ENCODE results near the gene FHIT. TPM values are rescaled to one million over a fixed set of nuclear protein-coding genes. Genes with fewer than 3 reads are reported as not detected.

FHIT gene
- total and polyA plus RNA-seq, 2 donors from 2014 or later: 20.2 to 61.2 TPM

DNA sequence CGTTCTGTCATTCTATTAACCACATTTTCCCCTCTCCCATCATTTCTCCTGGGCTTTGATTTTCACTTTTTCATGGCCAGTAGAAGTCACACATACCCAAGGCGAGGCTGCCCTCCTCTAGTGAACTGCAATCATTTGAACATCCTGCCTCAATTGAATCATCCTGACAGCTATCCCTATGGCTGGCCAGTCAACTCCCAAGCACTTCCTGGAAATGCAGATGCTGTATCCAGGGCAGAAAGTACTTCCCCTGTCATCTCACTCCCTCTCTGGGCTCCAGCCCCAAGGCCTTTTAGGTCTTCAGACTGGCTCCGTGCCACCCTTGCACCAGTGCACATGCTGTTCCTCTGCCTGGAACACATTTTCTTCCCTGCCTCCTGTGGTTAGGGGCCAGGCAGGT lies 1463.1 kb downstream of the FHIT start:
- Histone ChIP-seq H3K9ac (ENCODE audit: low read length in 3 of 3) (no peak overlapping the region), H3K4me1 (ENCODE audit: control insufficient read depth in 2 of 3, insufficient read depth in 2 of 3, low read depth in 1 of 3, low read length in 3 of 3) (no peaks in the 10 kb centered on the region), H3K27me3 (ENCODE audit: control insufficient read depth, insufficient read depth, low read length) (no peaks in the 10 kb centered on the region), H3K4me3 (ENCODE audit: low read length in 3 of 3) (no peak overlapping the region), H3K27ac (ENCODE audit: low read depth in 2 of 2, low read length in 2 of 2) (no peak overlapping the region), H3K36me3 (ENCODE audit: control insufficient read depth in 2 of 3, insufficient read depth in 3 of 3, low read length in 3 of 3) (no peaks in the 10 kb centered on the region), H3K9me3 (ENCODE audit: control insufficient read depth in 2 of 3, insufficient read depth in 1 of 3, low read length in 3 of 3) (no peaks in the 10 kb centered on the region)
- TF ChIP-seq, protein P1, sequence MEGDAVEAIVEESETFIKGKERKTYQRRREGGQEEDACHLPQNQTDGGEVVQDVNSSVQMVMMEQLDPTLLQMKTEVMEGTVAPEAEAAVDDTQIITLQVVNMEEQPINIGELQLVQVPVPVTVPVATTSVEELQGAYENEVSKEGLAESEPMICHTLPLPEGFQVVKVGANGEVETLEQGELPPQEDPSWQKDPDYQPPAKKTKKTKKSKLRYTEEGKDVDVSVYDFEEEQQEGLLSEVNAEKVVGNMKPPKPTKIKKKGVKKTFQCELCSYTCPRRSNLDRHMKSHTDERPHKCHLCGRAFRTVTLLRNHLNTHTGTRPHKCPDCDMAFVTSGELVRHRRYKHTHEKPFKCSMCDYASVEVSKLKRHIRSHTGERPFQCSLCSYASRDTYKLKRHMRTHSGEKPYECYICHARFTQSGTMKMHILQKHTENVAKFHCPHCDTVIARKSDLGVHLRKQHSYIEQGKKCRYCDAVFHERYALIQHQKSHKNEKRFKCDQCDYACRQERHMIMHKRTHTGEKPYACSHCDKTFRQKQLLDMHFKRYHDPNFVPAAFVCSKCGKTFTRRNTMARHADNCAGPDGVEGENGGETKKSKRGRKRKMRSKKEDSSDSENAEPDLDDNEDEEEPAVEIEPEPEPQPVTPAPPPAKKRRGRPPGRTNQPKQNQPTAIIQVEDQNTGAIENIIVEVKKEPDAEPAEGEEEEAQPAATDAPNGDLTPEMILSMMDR (IDR thresholded peaks at IDR 0.05; ENCODE audit: borderline replicate concordance, extremely low read depth, insufficient read depth): no peak
- FAIRE-seq (no peak), DNase-seq (no peak)
- intact Hi-C loops (cut with DNase I): no loop called here

GRCh38 chr3:59786374-59786773 lies 1464.9 kb downstream of the FHIT start:
- H3K27me3 ChIP-seq (ENCODE audit: control insufficient read depth, insufficient read depth, low read length): no peaks in the 10 kb centered on the region
- H3K27ac ChIP-seq (ENCODE audit: low read depth in 2 of 2, low read length in 2 of 2): no peak overlapping the region
- TF ChIP-seq, protein P1 (IDR thresholded peaks at IDR 0.05; ENCODE audit: borderline replicate concordance, extremely low read depth, insufficient read depth): no peak
- intact Hi-C loops (cut with DNase I): no loop called here
- no peaks in the 10 kb centered on the region for H3K9me3 ChIP-seq (ENCODE audit: control insufficient read depth in 2 of 3, insufficient read depth in 1 of 3, low read length in 3 of 3)
- no peak overlapping the region for H3K9ac ChIP-seq (ENCODE audit: low read length in 3 of 3)
- no peak overlapping the region for H3K4me3 ChIP-seq (ENCODE audit: low read length in 3 of 3)
- H3K4me1 ChIP-seq (ENCODE audit: control insufficient read depth in 2 of 3, insufficient read depth in 2 of 3, low read depth in 1 of 3, low read length in 3 of 3): no peaks in the 10 kb centered on the region
- DNase-seq (no peak), FAIRE-seq (no peak)
- H3K36me3 ChIP-seq (ENCODE audit: control insufficient read depth in 2 of 3, insufficient read depth in 3 of 3, low read length in 3 of 3): no peaks in the 10 kb centered on the region

GRCh38 chr3:59784164-59784563 lies 1467.1 kb downstream of the FHIT start:
- FAIRE-seq (no peak), DNase-seq (no peak)
- intact Hi-C loops (cut with DNase I): no loop called here
- H3K4me3 ChIP-seq (ENCODE audit: low read length in 3 of 3): no peak overlapping the region
- H3K9ac ChIP-seq (ENCODE audit: low read length in 3 of 3): no peak overlapping the region
- no peaks in the 10 kb centered on the region for H3K36me3 ChIP-seq (ENCODE audit: control insufficient read depth in 2 of 3, insufficient read depth in 3 of 3, low read length in 3 of 3)
- H3K27ac ChIP-seq (ENCODE audit: low read depth in 2 of 2, low read length in 2 of 2): no peak overlapping the region
- no peaks in the 10 kb centered on the region for H3K4me1 ChIP-seq (ENCODE audit: control insufficient read depth in 2 of 3, insufficient read depth in 2 of 3, low read depth in 1 of 3, low read length in 3 of 3)
- H3K27me3 ChIP-seq (ENCODE audit: control insufficient read depth, insufficient read depth, low read length): no peaks in the 10 kb centered on the region
- no peaks in the 10 kb centered on the region for H3K9me3 ChIP-seq (ENCODE audit: control insufficient read depth in 2 of 3, insufficient read depth in 1 of 3, low read length in 3 of 3)
- TF ChIP-seq, protein P1 (IDR thresholded peaks at IDR 0.05; ENCODE audit: borderline replicate concordance, extremely low read depth, insufficient read depth): no peak

DNA sequence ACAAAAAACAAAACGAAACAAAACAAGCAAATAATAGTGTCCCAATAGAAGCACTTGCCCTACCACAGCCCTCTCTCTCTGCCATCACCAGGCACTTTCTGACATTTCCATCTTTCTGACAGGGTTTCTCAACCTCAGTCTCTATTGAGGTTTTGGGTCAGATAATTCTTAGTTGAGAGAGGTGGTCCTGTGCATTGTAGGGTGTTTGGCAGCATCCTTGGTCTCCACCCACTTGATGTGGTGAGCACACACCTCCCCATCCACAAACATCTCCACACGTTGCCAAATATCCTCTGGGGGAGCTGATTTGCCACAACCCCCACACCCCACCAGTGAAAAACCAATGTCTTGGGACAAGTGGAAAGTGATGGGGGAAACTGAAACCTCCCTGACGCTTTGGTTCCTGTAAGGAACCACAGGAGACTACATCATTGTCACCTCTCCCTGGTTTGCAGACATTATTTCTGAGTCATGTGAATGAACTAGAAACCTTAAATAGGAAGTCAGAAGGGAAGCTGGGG lies 1467.7 kb downstream of the FHIT start:
- no peak overlapping the region for H3K4me3 ChIP-seq (ENCODE audit: low read length in 3 of 3)
- DNase-seq (no peak), FAIRE-seq (no peak)
- no peaks in the 10 kb centered on the region for H3K4me1 ChIP-seq (ENCODE audit: control insufficient read depth in 2 of 3, insufficient read depth in 2 of 3, low read depth in 1 of 3, low read length in 3 of 3)
- H3K36me3 ChIP-seq (ENCODE audit: control insufficient read depth in 2 of 3, insufficient read depth in 3 of 3, low read length in 3 of 3): no peaks in the 10 kb centered on the region
- no peaks in the 10 kb centered on the region for H3K27me3 ChIP-seq (ENCODE audit: control insufficient read depth, insufficient read depth, low read length)
- TF ChIP-seq, protein P1 (IDR thresholded peaks at IDR 0.05; ENCODE audit: borderline replicate concordance, extremely low read depth, insufficient read depth): no peak
- H3K9me3 ChIP-seq (ENCODE audit: control insufficient read depth in 2 of 3, insufficient read depth in 1 of 3, low read length in 3 of 3): no peaks in the 10 kb centered on the region
- no peak overlapping the region for H3K27ac ChIP-seq (ENCODE audit: low read depth in 2 of 2, low read length in 2 of 2)
- intact Hi-C loops (cut with DNase I): no loop called here
- no peak overlapping the region for H3K9ac ChIP-seq (ENCODE audit: low read length in 3 of 3)

Measured in kidney (tissue), 14 donors.